ENCODE results near the gene TRABD2B.

The TRABD2B gene

GRCh38 chr1:48005253-48006117 lies 8.3 kb upstream of the TRABD2B start:
- H3K4me3 ChIP-seq (ENCODE audit: low read length), result no peak overlapping the region
- TF ChIP-seq ZNF274 (IDR thresholded peaks at IDR 0.05; ENCODE audit: low read depth, low read length), result no peak

- TF ChIP-seq ZNF274 (IDR thresholded peaks at IDR 0.05; ENCODE audit: low read depth, low read length), result no peak
- H3K4me3 ChIP-seq (ENCODE audit: low read length), result no peak overlapping the region
Measured at GRCh38 chr1:48003741-48004531, 6.8 kb upstream of the TRABD2B start.

GRCh38 chr1:48002142-48002541 lies 5.0 kb upstream of the TRABD2B start:
- no peak overlapping the region for H3K4me3 ChIP-seq (ENCODE audit: low read length)
- TF ChIP-seq ZNF274 (IDR thresholded peaks at IDR 0.05; ENCODE audit: low read depth, low read length), result no peak

GRCh38 chr1:48001696-48002095 lies 4.5 kb upstream of the TRABD2B start:
- TF ChIP-seq ZNF274 (IDR thresholded peaks at IDR 0.05; ENCODE audit: low read depth, low read length), result no peak
- H3K4me3 ChIP-seq (ENCODE audit: low read length), result no peak overlapping the region

- TF ChIP-seq ZNF274 (IDR thresholded peaks at IDR 0.05; ENCODE audit: low read depth, low read length), result no peak
- H3K4me3 ChIP-seq (ENCODE audit: low read length), result no peak overlapping the region
Measured at GRCh38 chr1:48000883-48001282, 3.7 kb upstream of the TRABD2B start.

GRCh38 chr1:47999097-47999496 lies 1.9 kb upstream of the TRABD2B start:
- H3K4me3 ChIP-seq (ENCODE audit: low read length), result no peak overlapping the region
- no peak for TF ChIP-seq ZNF274 (IDR thresholded peaks at IDR 0.05; ENCODE audit: low read depth, low read length)

DNA sequence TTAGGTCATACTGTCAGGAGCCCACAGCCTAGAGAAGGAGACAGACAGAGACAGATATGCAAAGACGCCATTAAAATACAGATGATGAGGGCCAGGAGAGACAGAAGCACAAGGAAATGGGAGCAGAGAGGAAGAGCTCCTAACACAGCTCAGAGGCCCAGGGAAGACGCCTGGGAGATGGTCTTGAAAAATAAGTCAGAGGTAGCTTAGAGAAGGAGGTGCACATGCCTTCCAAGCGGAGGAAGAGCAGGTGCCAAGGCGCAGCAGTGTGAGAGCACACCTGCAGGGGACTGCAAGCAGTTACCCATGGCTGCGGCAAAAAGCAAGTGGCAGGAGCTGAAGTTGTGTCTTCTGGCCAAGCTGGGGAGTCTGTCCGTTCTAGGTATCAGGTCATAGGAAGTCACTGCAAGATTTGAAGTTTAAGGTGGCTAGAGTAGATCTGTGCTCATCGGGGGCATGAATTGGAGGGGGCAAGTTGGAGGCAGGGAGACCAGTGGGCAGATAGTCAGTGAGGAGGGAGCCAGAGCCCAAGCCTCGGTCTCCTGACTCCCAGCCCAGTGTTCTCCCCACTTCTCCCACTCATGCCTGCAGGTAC lies 1.3 kb upstream of the TRABD2B start:
- TF ChIP-seq ZNF274 (IDR thresholded peaks at IDR 0.05; ENCODE audit: low read depth, low read length), result no peak
- H3K4me3 ChIP-seq (ENCODE audit: low read length), result no peak overlapping the region

DNA sequence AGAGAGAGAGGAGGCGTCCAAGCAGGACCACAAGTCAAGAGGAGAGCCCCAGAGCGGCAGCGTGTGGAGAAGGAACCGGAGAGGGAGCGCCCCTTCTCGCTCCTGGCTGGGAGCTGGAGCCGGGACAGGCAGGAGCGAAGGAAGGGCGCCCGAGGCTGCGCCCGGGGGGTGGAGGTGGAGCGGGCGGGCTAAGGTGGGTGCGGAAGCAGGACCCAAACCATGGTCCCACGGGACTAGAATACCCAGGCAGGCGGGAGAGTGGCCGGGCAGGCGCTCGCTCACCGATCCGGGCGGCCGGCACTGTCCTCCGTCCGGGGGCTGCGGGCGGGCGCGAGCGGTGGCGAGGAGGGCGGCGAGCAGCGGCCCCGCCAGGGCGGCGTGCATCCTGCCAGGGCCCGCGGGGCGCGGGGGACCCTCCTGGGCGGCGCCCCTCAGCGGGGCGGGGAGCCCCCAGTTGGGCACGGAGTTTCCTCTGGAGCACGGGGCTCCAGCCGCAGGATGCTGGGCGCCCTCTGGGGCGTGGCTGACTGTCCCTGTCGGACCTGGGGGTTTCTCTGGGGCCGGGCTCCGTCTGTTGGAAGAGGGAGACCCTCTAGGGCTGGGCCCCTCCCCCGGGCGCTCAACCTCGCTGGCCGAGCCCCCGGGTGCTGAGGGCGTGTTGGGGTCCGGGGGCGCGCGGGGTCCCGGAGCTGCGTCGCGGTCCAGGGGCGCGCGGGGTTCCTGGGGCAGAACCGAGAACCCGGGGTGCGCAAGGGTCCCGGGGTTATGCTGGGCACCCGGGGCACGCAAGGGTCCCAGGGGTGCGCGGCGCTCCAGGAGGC lies 569 bp downstream of the TRABD2B start:
- no peak overlapping the region for H3K4me3 ChIP-seq (ENCODE audit: low read length)
- no peak for TF ChIP-seq ZNF274 (IDR thresholded peaks at IDR 0.05; ENCODE audit: low read depth, low read length)

DNA sequence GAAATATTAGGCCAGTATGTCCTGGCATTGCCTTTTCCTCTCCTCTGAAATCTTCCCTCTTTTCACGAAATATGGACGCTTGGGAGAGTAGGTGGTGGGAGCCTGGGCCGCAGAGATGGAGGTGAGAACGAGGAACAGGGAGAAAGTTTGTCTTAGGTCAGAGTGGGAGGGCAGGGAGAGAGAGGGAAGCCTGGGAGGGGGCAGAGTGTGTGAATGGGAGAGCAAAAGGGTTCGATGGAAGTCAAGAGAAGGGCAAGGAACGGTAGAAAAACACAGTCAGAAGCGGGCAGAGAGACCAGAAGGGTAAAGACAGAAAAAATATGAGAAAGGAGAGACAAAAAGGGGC lies 1.2 kb downstream of the TRABD2B start:
- no peak overlapping the region for H3K4me3 ChIP-seq (ENCODE audit: low read length)
- TF ChIP-seq ZNF274 (IDR thresholded peaks at IDR 0.05; ENCODE audit: low read depth, low read length), result no peak

DNA sequence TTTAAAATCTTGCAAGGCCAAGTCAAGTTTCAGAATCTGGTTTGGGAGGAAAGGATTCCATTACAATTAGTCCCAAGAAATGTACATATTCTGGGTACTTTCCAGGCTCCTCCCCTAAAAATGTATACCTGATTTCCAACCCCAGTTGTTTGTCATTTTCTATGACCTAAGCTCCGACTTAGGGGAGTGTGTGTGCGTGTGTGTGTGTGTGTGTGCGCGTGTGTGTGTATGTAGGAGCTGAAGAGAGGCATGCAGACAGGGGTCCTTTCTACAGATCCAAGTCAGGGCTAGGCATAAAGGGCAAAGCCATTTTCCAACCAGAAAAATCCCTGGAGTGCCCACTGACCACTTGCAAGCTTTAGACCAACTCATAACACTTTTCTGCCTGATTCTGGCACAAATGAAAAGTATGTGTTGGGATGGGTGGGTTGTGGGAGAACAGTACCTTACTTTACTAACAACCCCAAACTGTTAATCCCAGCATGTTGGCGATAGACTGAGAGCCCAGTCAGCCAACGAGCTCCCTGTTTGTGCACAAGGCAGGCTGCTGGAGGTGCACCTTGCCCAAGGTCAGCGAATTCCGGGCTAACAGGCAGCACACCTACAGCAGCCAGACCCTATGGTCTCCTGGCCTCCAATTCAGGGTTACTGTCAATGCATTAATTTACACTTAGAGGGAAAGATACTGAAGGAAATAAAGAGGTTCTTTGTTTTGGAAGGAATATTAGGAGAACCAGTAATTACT lies 1.7 kb downstream of the TRABD2B start:
- TF ChIP-seq ZNF274 (IDR thresholded peaks at IDR 0.05; ENCODE audit: low read depth, low read length), result no peak
- no peak overlapping the region for H3K4me3 ChIP-seq (ENCODE audit: low read length)

DNA sequence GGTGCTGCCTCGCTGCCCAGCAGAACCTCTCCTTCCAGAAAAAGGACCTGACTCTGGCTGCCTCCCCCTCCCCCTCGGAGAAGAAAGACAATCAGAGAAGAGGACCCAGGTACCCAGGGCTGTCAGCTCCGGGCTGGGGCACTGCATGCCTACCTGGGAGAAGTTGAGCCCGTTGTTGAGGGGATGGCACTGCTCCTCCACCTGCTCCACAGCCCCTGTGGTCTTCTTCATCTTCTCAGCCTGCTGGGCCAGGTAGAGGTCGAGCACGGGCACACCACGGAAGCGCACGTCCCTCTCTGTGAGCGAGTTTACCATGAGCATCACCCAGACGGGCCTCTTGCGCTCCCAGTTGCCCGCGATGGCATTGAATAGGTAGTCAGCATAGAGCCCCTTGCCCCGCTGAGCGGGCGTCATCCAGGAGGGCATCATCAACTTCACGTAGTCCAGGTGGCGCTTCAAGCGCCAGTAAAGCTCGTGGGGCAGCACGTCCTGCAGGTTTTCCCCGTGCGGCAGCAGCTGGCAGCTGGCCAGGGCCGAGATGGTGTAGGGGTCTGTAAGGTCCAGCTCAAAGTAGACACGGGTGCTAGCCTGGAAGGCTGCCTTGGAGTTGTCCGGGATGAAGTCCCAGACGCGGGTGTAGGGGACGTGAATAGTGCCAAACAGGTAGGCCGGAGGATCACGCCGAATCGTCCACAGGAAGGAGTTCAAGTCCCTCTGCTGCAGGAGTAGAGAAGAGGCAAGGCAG lies 3.1 kb downstream of the TRABD2B start:
- H3K4me3 ChIP-seq (ENCODE audit: low read length), result no peak overlapping the region
- no peak for TF ChIP-seq ZNF274 (IDR thresholded peaks at IDR 0.05; ENCODE audit: low read depth, low read length)

DNA sequence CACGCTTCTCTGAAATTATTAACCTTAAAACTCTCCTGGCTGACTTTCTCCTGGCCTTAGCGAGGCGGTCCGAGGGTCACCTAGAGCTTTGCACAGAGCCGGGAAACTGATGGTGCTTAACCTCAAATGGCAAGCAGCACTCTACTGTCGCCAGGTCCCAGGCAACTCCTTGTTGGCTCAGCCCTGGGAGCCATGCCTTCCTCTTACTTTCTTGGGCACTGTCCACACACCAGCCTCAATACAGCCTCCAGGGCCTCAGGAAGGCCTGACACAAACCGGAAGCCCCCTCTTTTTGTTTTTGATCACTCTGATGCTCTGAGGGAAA lies 3.8 kb downstream of the TRABD2B start:
- no peak overlapping the region for H3K4me3 ChIP-seq (ENCODE audit: low read length)
- TF ChIP-seq ZNF274 (IDR thresholded peaks at IDR 0.05; ENCODE audit: low read depth, low read length), result no peak
